Thyroid gland (tissue), 4 donors: ENCODE measurements around the gene SLC15A4.

Experiments
- POLR2A ChIP-seq, 2 donors: fragments of 450-650 bp; IDR thresholded peaks; one replicate each; pipeline ENCODE4 v1.6.1; 2017; ENCODE audit warnings: antibody characterized with exemption in 2 of 2, mild to moderate bottlenecking in 2 of 2, moderate library complexity in 1 of 2
- TF ChIP-seq, protein P1 (sequence below), 6 experiments: fragments of 200-600 bp in 3 of 6; fragments of 450-650 bp in 3 of 6; sonication (generic) in 3 of 6; IDR thresholded peaks; one replicate each; pipeline ENCODE4 v1.5.1; 2016 to 2019; ENCODE audit warnings: antibody characterized with exemption in 6 of 6, mild to moderate bottlenecking in 2 of 6, inconsistent platforms in 1 of 6, moderate library complexity in 1 of 6

DNA sequence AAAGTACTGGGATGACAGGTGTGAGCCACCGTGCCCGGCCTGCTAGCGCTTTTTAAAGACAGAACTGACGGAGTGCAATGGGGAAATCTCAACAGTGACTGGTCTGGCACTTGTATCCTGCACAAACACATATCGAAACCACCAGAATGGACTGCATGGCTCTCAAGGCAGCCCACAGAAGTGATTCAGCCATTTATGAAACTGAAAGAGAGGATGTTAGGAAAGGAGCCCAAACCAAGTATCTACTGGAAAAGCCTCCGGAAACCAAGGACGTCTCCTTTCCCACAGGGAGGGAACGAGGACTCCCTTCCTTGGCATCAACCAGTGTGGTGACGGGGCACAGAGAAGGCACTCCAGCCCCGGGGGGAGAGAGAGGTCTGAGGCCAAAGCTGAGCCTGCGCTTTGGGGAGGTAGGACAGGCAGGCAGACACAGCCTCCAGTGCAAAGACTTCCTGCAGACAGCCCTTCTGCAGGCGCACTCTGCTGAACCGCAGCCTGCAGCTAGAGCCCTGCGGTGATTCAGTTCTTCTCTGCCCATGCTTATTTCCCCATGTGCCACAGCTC lies 16.5 kb downstream of the SLC15A4 start:
- TF ChIP-seq POLR2A (IDR thresholded peaks at IDR 0.05) = no peak
- TF ChIP-seq, protein P1, sequence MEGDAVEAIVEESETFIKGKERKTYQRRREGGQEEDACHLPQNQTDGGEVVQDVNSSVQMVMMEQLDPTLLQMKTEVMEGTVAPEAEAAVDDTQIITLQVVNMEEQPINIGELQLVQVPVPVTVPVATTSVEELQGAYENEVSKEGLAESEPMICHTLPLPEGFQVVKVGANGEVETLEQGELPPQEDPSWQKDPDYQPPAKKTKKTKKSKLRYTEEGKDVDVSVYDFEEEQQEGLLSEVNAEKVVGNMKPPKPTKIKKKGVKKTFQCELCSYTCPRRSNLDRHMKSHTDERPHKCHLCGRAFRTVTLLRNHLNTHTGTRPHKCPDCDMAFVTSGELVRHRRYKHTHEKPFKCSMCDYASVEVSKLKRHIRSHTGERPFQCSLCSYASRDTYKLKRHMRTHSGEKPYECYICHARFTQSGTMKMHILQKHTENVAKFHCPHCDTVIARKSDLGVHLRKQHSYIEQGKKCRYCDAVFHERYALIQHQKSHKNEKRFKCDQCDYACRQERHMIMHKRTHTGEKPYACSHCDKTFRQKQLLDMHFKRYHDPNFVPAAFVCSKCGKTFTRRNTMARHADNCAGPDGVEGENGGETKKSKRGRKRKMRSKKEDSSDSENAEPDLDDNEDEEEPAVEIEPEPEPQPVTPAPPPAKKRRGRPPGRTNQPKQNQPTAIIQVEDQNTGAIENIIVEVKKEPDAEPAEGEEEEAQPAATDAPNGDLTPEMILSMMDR (IDR thresholded peaks at IDR 0.05) = no peak
